Activated CD8-positive, alpha-beta memory T cell treated with anti-CD3 and anti-CD28 coated beads for 36 hours (primary cell): ENCODE measurements around the gene MPND. TPM values are rescaled to one million over a fixed set of nuclear protein-coding genes. Genes with fewer than 3 reads are reported as not detected.

Source experiments
- CTCF ChIA-PET: fragments of 350-600 bp; sonication (Branson Sonifier 250); formaldehyde crosslinking; loops from one replicate; lab custom pipeline; 2021; ENCODE audit warnings: antibody characterized with exemption; lab: Charles Lee
- POLR2A ChIA-PET: fragments of 350-600 bp; sonication (Branson Sonifier 250); formaldehyde crosslinking; loops from one replicate; lab custom pipeline; 2021; ENCODE audit warnings: antibody characterized with exemption; lab: Charles Lee
- total RNA-seq, 2 experiments: library from RNA; stranded (reverse); gene quantifications; one replicate each; pipeline ENCODE4 v1.2.3, GENCODE V29; 2021

The MPND gene
- total RNA-seq = 10 to 100 TPM; 18.0 to 20.1 TPM

GRCh38 chr19:4343370-4344307 lies at the start of gene MPND:
TSS of gene MPND (plus strand) at chr19:4343562. CDS start at chr19:4343594, 32 bp downstream.
- ChIA-PET CTCF (interaction anchor here (0.6 to 4.1 kb wide), 8 partner anchors 9 to 684 kb away, joined by 3 to 27 read pairs (median 4); partner anchors contain the start of gene CHAF1A), POLR2A (interaction anchor here (0.6 to 2.4 kb wide), 7 partner anchors 9 to 128 kb away, joined by 3 to 9 read pairs (median 4); partner anchors contain the start of gene CHAF1A)

GRCh38 chr19:4294389-4294788 lies 49.0 kb upstream of the MPND start:
- ChIA-PET POLR2A (no interaction called here), CTCF (interaction anchor here (0.8 kb wide), 1 partner anchor 27 kb away, joined by 4 read pairs; no protein-coding TSS in a partner anchor)

GRCh38 chr19:4295972-4296771 lies 47.2 kb upstream of the MPND start:
- CTCF ChIA-PET = no interaction called here
- POLR2A ChIA-PET = no interaction called here

- ChIA-PET CTCF (interaction anchor here (1.0 kb wide), 1 partner anchor 15 kb away, joined by 3 read pairs; no protein-coding TSS in a partner anchor), POLR2A (no interaction called here)
Measured at GRCh38 chr19:4297901-4298809, 45.2 kb upstream of the MPND start.

- ChIA-PET POLR2A (no interaction called here), CTCF (interaction anchor here (1.0 kb wide), 1 partner anchor 14 kb away, joined by 3 read pairs; no protein-coding TSS in a partner anchor)
Measured at GRCh38 chr19:4298810-4299550, 44.4 kb upstream of the MPND start.

- ChIA-PET CTCF (no interaction called here), POLR2A (no interaction called here)
Measured at GRCh38 chr19:4300589-4300988, 42.8 kb upstream of the MPND start.

- POLR2A ChIA-PET = interaction anchor here (0.6 kb wide), 1 partner anchor 1117 kb away, joined by 4 read pairs; no protein-coding TSS in a partner anchor
- CTCF ChIA-PET = no interaction called here
Measured at GRCh38 chr19:4301590-4302242, 41.6 kb upstream of the MPND start.

GRCh38 chr19:4302243-4302640 lies 41.1 kb upstream of the MPND start, which contains the start of gene TMIGD2:
TSS of gene TMIGD2 (minus strand) at chr19:4302389. CDS start at chr19:4302385, 4 bp downstream.
- CTCF ChIA-PET = no interaction called here
- POLR2A ChIA-PET = interaction anchor here (0.6 kb wide), 1 partner anchor 1118 kb away, joined by 4 read pairs; no protein-coding TSS in a partner anchor

- POLR2A ChIA-PET = interaction anchor here (0.5 to 2.5 kb wide), 2 partner anchors 9 to 39 kb away, joined by 5 to 6 read pairs; no protein-coding TSS in a partner anchor
- CTCF ChIA-PET = interaction anchor here (0.9 kb wide), 1 partner anchor 37 kb away, joined by 3 read pairs; no protein-coding TSS in a partner anchor
Measured at GRCh38 chr19:4303819-4304537, 39.4 kb upstream of the MPND start.

GRCh38 chr19:4304538-4305256 lies 38.7 kb upstream of the MPND start, which contains the start of gene FSD1:
TSS of gene FSD1 (plus strand) at chr19:4304598. CDS start at chr19:4304747, 149 bp downstream.
- ChIA-PET CTCF (interaction anchor here (0.6 to 0.9 kb wide), 2 partner anchors 37 to 887 kb away, joined by 3 to 4 read pairs; no protein-coding TSS in a partner anchor), POLR2A (interaction anchor here (0.5 to 2.5 kb wide), 2 partner anchors 9 to 38 kb away, joined by 5 to 6 read pairs; no protein-coding TSS in a partner anchor)

GRCh38 chr19:4305257-4305612 lies 38.1 kb upstream of the MPND start:
- ChIA-PET POLR2A (interaction anchor here (2.5 kb wide), 1 partner anchor 37 kb away, joined by 6 read pairs; no protein-coding TSS in a partner anchor), CTCF (interaction anchor here (0.6 kb wide), 1 partner anchor 888 kb away, joined by 4 read pairs; no protein-coding TSS in a partner anchor)

- POLR2A ChIA-PET = interaction anchor here (2.5 kb wide), 1 partner anchor 37 kb away, joined by 6 read pairs; no protein-coding TSS in a partner anchor
- CTCF ChIA-PET = interaction anchor here (0.6 kb wide), 1 partner anchor 888 kb away, joined by 4 read pairs; no protein-coding TSS in a partner anchor
Measured at GRCh38 chr19:4305659-4306058, 37.7 kb upstream of the MPND start.

- CTCF ChIA-PET = no interaction called here
- POLR2A ChIA-PET = no interaction called here
Measured at GRCh38 chr19:4310247-4311121, 32.9 kb upstream of the MPND start.

- ChIA-PET POLR2A (no interaction called here), CTCF (interaction anchor here (0.7 kb wide), 1 partner anchor 294 kb away, joined by 3 read pairs; no protein-coding TSS in a partner anchor)
Measured at GRCh38 chr19:4313847-4314490, 29.4 kb upstream of the MPND start.
